ENCODE data around the gene SMAD6.
"Not testable (repeated sequence)": the region's sequence is repeated elsewhere in the genome, so short reads cannot be mapped to it uniquely, and the experiment has no call there.

The SMAD6 gene

GRCh38 chr15:66677336-66677735 lies 24.7 kb upstream of the SMAD6 start:
- no peak for DNase-seq

- DNase-seq = no peak
Observed at GRCh38 chr15:66679061-66679656, 22.9 kb upstream of the SMAD6 start.

- no peak for DNase-seq
Observed at GRCh38 chr15:66679657-66680108, 22.4 kb upstream of the SMAD6 start.

GRCh38 chr15:66680502-66680901 lies 21.5 kb upstream of the SMAD6 start:
- DNase-seq = no peak

GRCh38 chr15:66681395-66681794 lies 20.6 kb upstream of the SMAD6 start:
- DNase-seq = no peak

- DNase-seq = no peak
Observed at GRCh38 chr15:66682246-66682645, 19.8 kb upstream of the SMAD6 start.

GRCh38 chr15:66682865-66683264 lies 19.2 kb upstream of the SMAD6 start:
- DNase-seq = no peak

- no peak for DNase-seq
Observed at GRCh38 chr15:66684136-66684681, 17.8 kb upstream of the SMAD6 start.

- no peak for DNase-seq
Observed at GRCh38 chr15:66685638-66686150, 16.3 kb upstream of the SMAD6 start.

- not testable (repeated sequence) for DNase-seq
Observed at GRCh38 chr15:66690912-66691311, 11.1 kb upstream of the SMAD6 start.

- DNase-seq = no peak
Observed at GRCh38 chr15:66691727-66692126, 10.3 kb upstream of the SMAD6 start.

GRCh38 chr15:66692391-66692790 lies 9.6 kb upstream of the SMAD6 start:
- DNase-seq = no peak

GRCh38 chr15:66692808-66693596 lies 9.0 kb upstream of the SMAD6 start:
- no peak for DNase-seq

GRCh38 chr15:66696770-66697169 lies 5.3 kb upstream of the SMAD6 start:
- DNase-seq = no peak

GRCh38 chr15:66698318-66698961 lies 3.6 kb upstream of the SMAD6 start:
- no peak for DNase-seq

GRCh38 chr15:66698971-66699370 lies 3.1 kb upstream of the SMAD6 start:
- no peak for DNase-seq

- no peak for DNase-seq
Observed at GRCh38 chr15:66700412-66700801, 1.6 kb upstream of the SMAD6 start.

- DNase-seq = peak; percentile 88
Observed at GRCh38 chr15:66700802-66701421, 1.1 kb upstream of the SMAD6 start.

- DNase-seq = peak; percentile 45
Observed at GRCh38 chr15:66701422-66702034, 508 bp upstream of the SMAD6 start.

GRCh38 chr15:66702787-66703539 lies 927 bp downstream of the SMAD6 start:
- DNase-seq = no peak

- DNase-seq = no peak
Observed at GRCh38 chr15:66703540-66703941, 1.5 kb downstream of the SMAD6 start.

All from NK-92 treated with Interleukin-12 subunit alpha and Interleukin-12 subunit beta, amount 100 ng/mL, for 24 hours (cell line).